Breast epithelium (tissue), 3 donors: ENCODE measurements around the gene LAMA1.

Experiments
- CTCF ChIP-seq, 3 donors: fragments of 450-650 bp; IDR thresholded peaks; one replicate each; pipeline ENCODE4 v1.5.1; 2016 to 2017; ENCODE audit warnings: antibody characterized with exemption in 3 of 3, mild to moderate bottlenecking in 3 of 3, moderate library complexity in 3 of 3
- POLR2A ChIP-seq: fragments of 450-650 bp; IDR thresholded peaks from one replicate; pipeline ENCODE4 v1.6.1; 2016; ENCODE audit warnings: antibody characterized with exemption, mild to moderate bottlenecking, moderate library complexity

- no peak for TF ChIP-seq CTCF (IDR thresholded peaks at IDR 0.05)
- no peak for TF ChIP-seq POLR2A
Observed at GRCh38 chr18:6960656-6961055, 156.9 kb downstream of the LAMA1 start.
